8988T (cell line): ENCODE results near the gene ERICH3.

Experiments
- DNase-seq: peaks from one replicate; pipeline ENCODE4 v3.0.0; 2011

ERICH3 gene

GRCh38 chr1:74587888-74588287 is 85.7 kb downstream of the ERICH3 start:
- DNase-seq: no peak

- DNase-seq: no peak
These were observed 87.2 kb downstream of the ERICH3 start for GRCh38 chr1:74586253-74586897.

- DNase-seq: no peak
These were observed 89.4 kb downstream of the ERICH3 start for GRCh38 chr1:74584185-74584584.

- DNase-seq: no peak
These were observed 90.2 kb downstream of the ERICH3 start for GRCh38 chr1:74583397-74583796.

- no peak for DNase-seq
These were observed 94.2 kb downstream of the ERICH3 start for GRCh38 chr1:74579425-74579824.

GRCh38 chr1:74578101-74578500 is 95.5 kb downstream of the ERICH3 start:
- no peak for DNase-seq

- DNase-seq: no peak
These were observed 101.7 kb downstream of the ERICH3 start for GRCh38 chr1:74571891-74572290.

- no peak for DNase-seq
These were observed 102.1 kb downstream of the ERICH3 start for GRCh38 chr1:74571493-74571800.

- DNase-seq: no peak
These were observed 102.6 kb downstream of the ERICH3 start for GRCh38 chr1:74570797-74571492.

- no peak for DNase-seq
These were observed 123.7 kb downstream of the ERICH3 start for GRCh38 chr1:74549932-74550331.

- no peak for DNase-seq
These were observed 124.4 kb downstream of the ERICH3 start for GRCh38 chr1:74548961-74549750.

GRCh38 chr1:74545821-74546220 is 127.8 kb downstream of the ERICH3 start:
- no peak for DNase-seq

- no peak for DNase-seq
These were observed 139.4 kb downstream of the ERICH3 start for GRCh38 chr1:74534241-74534640.

GRCh38 chr1:74531796-74532195 is 141.8 kb downstream of the ERICH3 start:
- DNase-seq: no peak

- DNase-seq: no peak
These were observed 142.7 kb downstream of the ERICH3 start for GRCh38 chr1:74530892-74531291.

- no peak for DNase-seq
These were observed 145.5 kb downstream of the ERICH3 start for GRCh38 chr1:74528123-74528522.

GRCh38 chr1:74526708-74527107 is 146.9 kb downstream of the ERICH3 start:
- no peak for DNase-seq

- DNase-seq: no peak
These were observed 149.6 kb downstream of the ERICH3 start for GRCh38 chr1:74523873-74524480.

- no peak for DNase-seq
These were observed 151.4 kb downstream of the ERICH3 start for GRCh38 chr1:74522148-74522547.
